Left ventricle myocardium inferior (tissue), 1 donor: ENCODE data around the gene BBS9. TPM values are rescaled to one million over a fixed set of nuclear protein-coding genes. Genes with fewer than 3 reads are reported as not detected.

ENCODE experiments used
- DNase-seq: peaks from one replicate; pipeline ENCODE4 v3.0.0-alpha.2; 2020
- H3K27ac ChIP-seq: fragments of 200-600 bp; replicated peaks from 2 replicates; pipeline ENCODE4 v1.8.0; 2021
- H3K27me3 ChIP-seq: fragments of 200-600 bp; 2 replicates; pipeline ENCODE4 v1.8.0; 2021; ENCODE audit warnings: low read depth
- H3K36me3 ChIP-seq: fragments of 200-600 bp; 2 replicates; pipeline ENCODE4 v1.8.0; 2021
- H3K4me1 ChIP-seq: fragments of 200-600 bp; 2 replicates; pipeline ENCODE4 v1.8.0; 2021
- H3K4me3 ChIP-seq: fragments of 200-600 bp; 2 replicates; pipeline ENCODE4 v1.8.0; 2021; ENCODE audit warnings: mild to moderate bottlenecking, moderate library complexity
- H3K9me3 ChIP-seq: fragments of 200-600 bp; replicated peaks from 2 replicates; pipeline ENCODE4 v1.8.0; 2021
- intact Hi-C: fragments of 100-400 bp; cut with micrococcal nuclease; formaldehyde crosslinking; loops from one replicate; pipeline ENCODE4 v1.11.0; 2022
- total RNA-seq: library from RNA; stranded (reverse); fragmentation: NEBNext Ultra II Directional; extraction: Animal tissue kit (Norgen Biotek cat#: 25700); gene quantifications from one replicate; pipeline ENCODE4 v1.2.1, GENCODE V29; 2021
- TF ChIP-seq, protein P1 (sequence below): fragments of 200-600 bp; IDR thresholded peaks from 2 replicates; pipeline ENCODE4 v1.8.0; 2021; ENCODE audit warnings: antibody characterized with exemption, mild to moderate bottlenecking, borderline replicate concordance
- donor health status: DM: no; HTN: yes; CAD: no; lungs with severe emphysema.

The BBS9 gene
- total RNA-seq, 1 donor from 2014 or later: 13.7 TPM

DNA sequence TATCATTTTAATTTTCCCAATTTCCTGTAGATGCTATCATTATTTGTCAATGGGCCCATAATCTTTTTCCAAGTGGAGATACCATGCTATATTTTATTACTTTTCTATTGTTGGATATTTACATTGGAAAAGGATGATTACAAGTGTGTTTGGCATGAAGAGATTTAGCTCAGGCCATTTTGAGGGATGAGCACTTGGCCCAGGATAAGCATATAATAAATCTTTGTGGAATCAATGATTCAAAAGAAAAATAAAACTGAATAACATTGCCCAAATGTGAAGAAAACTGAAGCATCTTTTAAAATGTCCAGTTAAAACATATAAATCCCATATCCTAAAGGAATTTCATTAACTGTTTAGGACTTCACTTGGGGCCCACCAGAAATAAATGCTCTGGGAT lies 515.1 kb downstream of the BBS9 start:
- Histone ChIP-seq H3K27me3 (no peaks in the 10 kb centered on the region), H3K4me3 (no peak overlapping the region), H3K4me1 (no peaks in the 10 kb centered on the region), H3K36me3 (peaks cover 15% of the 10 kb centered on the region), H3K27ac (no peak overlapping the region), H3K9me3 (no peaks in the 10 kb centered on the region)
- TF ChIP-seq, protein P1, sequence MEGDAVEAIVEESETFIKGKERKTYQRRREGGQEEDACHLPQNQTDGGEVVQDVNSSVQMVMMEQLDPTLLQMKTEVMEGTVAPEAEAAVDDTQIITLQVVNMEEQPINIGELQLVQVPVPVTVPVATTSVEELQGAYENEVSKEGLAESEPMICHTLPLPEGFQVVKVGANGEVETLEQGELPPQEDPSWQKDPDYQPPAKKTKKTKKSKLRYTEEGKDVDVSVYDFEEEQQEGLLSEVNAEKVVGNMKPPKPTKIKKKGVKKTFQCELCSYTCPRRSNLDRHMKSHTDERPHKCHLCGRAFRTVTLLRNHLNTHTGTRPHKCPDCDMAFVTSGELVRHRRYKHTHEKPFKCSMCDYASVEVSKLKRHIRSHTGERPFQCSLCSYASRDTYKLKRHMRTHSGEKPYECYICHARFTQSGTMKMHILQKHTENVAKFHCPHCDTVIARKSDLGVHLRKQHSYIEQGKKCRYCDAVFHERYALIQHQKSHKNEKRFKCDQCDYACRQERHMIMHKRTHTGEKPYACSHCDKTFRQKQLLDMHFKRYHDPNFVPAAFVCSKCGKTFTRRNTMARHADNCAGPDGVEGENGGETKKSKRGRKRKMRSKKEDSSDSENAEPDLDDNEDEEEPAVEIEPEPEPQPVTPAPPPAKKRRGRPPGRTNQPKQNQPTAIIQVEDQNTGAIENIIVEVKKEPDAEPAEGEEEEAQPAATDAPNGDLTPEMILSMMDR: no peak
- intact Hi-C loops: no loop called here
- no peak for DNase-seq

DNA sequence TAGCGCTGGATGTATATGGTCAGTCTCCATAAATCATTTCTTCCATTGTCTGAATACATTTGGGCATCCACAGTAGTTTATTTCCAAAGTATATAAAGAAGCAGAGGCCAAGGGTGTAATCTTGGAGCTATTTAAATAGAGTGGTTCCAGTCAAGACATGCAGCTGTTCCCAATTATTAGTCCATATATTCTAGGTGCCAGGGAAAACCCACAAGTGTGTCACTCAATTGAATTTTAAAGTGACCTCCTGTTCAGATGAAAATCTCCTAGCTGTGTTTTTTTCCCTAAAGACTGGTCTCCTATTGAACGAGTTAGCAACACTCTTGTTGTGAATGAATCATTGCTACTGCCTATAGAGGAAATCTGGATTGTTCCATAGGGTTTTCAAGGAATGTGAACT lies 515.7 kb downstream of the BBS9 start:
- TF ChIP-seq, protein P1: no peak

DNA sequence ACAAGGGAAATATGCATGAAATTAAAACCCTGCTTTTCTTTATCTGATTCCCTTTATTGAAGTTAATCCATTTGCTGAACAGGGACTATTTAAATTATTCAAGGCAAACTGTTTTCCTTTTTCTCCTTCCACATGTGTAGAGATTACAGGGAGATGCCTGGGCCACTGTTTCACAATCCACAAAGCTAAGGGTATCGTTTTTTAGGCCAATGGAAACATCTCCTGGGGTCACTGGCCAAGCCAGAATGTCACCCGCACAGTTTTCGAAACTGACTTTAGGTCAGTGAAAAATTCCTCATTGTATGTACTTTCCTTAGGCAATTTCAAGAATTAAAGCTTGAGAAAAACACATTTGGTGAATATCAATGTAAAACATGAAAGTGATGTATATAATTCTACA lies 516.8 kb downstream of the BBS9 start:
- no peaks in the 10 kb centered on the region for H3K27me3 ChIP-seq
- no peak for DNase-seq
- TF ChIP-seq, protein P1: no peak
- peaks cover 12% of the 10 kb centered on the region for H3K36me3 ChIP-seq
- no peaks in the 10 kb centered on the region for H3K9me3 ChIP-seq
- no peaks in the 10 kb centered on the region for H3K4me1 ChIP-seq
- H3K27ac ChIP-seq: no peak overlapping the region
- H3K4me3 ChIP-seq: no peak overlapping the region
- intact Hi-C loops: no loop called here

More for the DNA sequence above, 515.7 kb downstream of the BBS9 start:
- Histone ChIP-seq H3K27ac (no peak overlapping the region), H3K4me1 (no peaks in the 10 kb centered on the region), H3K4me3 (no peak overlapping the region), H3K9me3 (no peaks in the 10 kb centered on the region), H3K27me3 (no peaks in the 10 kb centered on the region), H3K36me3 (peaks cover 15% of the 10 kb centered on the region)
- no peak for DNase-seq
- intact Hi-C loops: no loop called here

DNA sequence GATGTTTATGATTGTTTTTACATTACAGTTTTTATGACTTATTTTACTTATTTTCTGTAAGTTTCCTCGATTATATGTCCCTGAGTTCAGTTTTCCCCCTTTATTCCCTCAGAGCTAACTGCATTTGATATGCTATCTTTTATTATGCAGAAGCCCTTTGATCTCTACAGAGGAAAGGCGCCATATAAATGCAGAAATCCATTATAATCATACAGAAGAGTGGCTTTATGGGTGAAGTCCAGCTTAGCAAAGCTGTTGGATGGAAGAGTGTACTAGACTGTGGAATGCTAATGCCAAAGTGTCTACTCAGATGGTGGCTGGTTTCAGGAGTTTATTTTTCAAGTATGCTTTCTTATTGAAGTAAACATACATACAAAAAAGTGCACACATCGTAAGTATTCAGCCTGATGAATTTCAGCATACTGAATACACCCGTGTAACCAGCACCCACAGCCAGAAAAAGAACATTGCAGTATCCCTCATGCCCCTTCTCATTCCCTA lies 517.6 kb downstream of the BBS9 start:
- H3K27me3 ChIP-seq: no peaks in the 10 kb centered on the region
- no peak overlapping the region for H3K27ac ChIP-seq
- TF ChIP-seq, protein P1: no peak
- H3K36me3 ChIP-seq: peaks cover 10% of the 10 kb centered on the region
- no peak for DNase-seq
- no peak overlapping the region for H3K4me3 ChIP-seq
- H3K4me1 ChIP-seq: no peaks in the 10 kb centered on the region
- intact Hi-C loops: no loop called here
- no peaks in the 10 kb centered on the region for H3K9me3 ChIP-seq

DNA sequence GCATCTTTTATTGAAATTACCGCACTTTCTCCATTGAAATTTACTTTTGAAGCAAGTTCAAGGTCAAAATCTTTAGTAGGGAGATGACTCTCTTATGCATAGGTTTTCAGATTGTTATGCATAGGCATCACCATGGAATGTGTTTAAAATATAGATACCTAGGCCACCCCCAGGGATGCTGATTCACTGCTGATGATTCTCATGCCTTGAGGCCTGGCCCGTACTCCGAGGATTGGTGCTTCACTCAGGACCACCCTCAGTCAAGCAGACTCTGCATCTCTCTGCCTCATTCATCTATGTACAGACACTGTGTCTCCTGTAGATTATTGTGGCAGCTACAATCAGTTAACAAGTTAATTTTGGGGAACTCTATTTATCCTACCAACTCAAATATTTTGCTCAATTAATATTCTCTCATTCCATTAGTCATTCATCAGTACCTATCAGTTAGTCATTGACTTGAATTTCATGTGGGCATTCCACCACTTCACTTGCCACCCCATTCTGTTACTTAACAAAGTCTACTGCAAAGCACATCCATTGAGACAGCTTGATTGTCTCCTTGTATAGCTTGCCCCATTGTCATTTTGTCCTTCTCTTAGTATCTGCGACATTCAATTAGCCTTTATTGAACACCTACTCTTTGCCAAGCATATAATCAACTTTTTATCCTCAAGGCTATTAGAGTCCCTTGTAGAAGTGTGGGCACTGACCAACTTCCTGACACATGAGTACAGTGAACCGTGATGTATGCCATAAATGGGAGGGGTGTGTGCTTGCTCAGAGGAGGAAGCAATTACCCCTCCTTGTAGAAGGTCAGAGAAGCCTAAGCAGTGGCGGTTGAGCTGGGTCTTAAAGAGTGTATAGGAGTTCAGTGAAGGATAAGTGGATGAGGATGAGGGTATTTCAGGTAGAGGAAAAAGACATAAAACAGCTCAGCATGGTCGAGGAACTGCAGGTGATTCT lies 520.4 kb downstream of the BBS9 start:
- Histone ChIP-seq H3K4me1 (no peaks in the 10 kb centered on the region), H3K27me3 (no peaks in the 10 kb centered on the region), H3K4me3 (no peak overlapping the region), H3K27ac (no peak overlapping the region), H3K36me3 (peaks cover 10% of the 10 kb centered on the region), H3K9me3 (no peaks in the 10 kb centered on the region)
- intact Hi-C loops: no loop called here
- TF ChIP-seq, protein P1: no peak
- DNase-seq: no peak
